HUDEP-2 (cell line): ENCODE results near the gene P2RY13.

ENCODE experiments used
- DNase-seq, 76 experiments: peaks; one replicate each; lab custom pipeline; 2025; ENCODE audit not compliant: unreplicated experiment in 76 of 76; lab: John Stamatoyannopoulos, UW

Gene P2RY13

GRCh38 chr3:151321526-151321925, 7.8 kb downstream of the P2RY13 start:
- DNase-seq = no peak

- DNase-seq = no peak
These were observed 9.2 kb downstream of the P2RY13 start for GRCh38 chr3:151320131-151320530.

- no peak for DNase-seq
These were observed 9.7 kb downstream of the P2RY13 start for GRCh38 chr3:151319628-151320027.

- no peak for DNase-seq
These were observed 10.4 kb downstream of the P2RY13 start for GRCh38 chr3:151318991-151319390.

- no peak for DNase-seq
These were observed 11.0 kb downstream of the P2RY13 start for GRCh38 chr3:151318313-151318712.

GRCh38 chr3:151316267-151316991, 12.9 kb downstream of the P2RY13 start, which contains the start of gene GPR87:
Gene GPR87, minus strand, starts transcription at chr3:151316820. Its CDS starts 16,720 bp downstream, at chr3:151300100.
- no peak for DNase-seq

DNA sequence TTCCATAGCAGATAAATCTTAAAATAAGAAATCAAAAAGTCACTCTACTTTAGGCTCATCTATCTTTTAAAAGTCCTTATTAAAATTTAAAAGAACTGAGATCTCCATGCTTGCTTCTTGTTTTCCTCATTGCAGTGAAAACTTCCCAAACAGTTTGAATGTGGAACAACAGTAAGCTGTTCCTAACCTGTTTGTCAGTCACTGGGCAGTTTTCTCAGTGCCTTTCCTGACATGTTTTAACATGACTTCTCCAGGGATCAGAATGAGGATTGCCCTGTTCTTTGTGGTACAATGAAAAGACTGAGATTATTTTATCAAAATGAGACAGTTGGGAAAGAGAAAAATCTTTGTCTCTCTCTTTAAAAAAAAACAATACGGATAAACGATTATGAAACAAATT, 13.5 kb downstream of the P2RY13 start:
- DNase-seq = no peak

GRCh38 chr3:151315136-151315535, 14.2 kb downstream of the P2RY13 start:
- no peak for DNase-seq

DNA sequence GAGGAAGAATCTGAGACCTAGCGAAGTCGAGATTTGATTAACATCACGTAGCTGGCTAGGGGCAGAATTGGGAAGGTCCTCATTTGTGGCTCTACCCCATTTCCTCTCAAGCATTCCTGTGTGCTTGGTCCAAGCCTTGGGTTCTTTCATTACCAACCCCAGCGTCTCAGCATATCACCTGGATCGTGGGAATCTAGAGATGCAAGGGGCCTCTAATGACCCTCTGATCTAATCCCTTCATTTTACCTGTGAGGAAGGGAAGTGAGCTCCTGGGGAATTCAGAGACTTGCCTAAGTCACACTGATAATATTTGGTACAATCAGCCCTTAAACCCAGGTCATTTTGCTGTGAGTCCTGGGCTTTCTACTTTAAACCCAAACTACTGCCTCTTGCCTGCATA, 14.8 kb downstream of the P2RY13 start:
- DNase-seq = no peak

- DNase-seq = no peak
These were observed 15.2 kb downstream of the P2RY13 start for GRCh38 chr3:151314137-151314536.

DNA sequence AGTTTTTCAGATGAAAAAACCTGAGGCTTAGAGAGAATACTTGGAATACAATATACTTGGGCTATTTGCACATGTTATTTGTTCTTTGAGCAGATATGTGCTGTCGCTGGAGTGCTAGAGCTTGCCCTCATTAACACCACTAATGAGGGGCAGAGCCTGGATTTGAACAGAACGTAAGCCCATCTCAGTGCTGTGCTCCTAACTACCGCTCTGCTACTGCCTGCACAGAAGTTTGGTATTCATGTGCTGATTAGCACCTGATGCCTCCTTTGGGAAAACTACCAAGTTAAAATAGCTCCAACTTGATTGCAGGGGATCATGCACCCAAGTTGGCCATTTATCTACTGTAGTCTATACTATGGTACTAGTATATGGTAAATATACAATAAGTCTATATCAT, 16.4 kb downstream of the P2RY13 start:
- no peak for DNase-seq

DNA sequence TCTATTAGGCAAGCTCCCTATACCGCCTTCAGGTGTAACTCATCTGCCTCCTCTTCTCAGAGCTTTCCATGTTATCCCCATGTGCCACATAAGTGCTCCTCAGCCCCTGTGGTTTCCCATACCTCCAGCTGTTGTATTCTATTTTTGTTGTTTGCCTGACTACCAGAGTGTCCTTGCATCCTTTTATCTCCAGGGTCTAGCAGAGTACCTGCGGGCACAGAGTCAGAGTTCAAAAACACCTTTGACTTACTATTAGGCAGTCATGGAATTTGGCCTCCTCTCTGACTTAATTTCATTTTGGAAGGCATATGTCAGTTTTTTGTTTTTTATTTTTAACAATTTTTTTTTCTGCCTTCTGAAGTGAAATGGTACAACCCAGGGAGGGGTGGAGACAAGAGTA, 19.8 kb downstream of the P2RY13 start:
- no peak for DNase-seq

GRCh38 chr3:151307583-151308488, 21.5 kb downstream of the P2RY13 start:
- no peak for DNase-seq

- DNase-seq = no peak
These were observed 22.2 kb downstream of the P2RY13 start for GRCh38 chr3:151307131-151307530.

DNA sequence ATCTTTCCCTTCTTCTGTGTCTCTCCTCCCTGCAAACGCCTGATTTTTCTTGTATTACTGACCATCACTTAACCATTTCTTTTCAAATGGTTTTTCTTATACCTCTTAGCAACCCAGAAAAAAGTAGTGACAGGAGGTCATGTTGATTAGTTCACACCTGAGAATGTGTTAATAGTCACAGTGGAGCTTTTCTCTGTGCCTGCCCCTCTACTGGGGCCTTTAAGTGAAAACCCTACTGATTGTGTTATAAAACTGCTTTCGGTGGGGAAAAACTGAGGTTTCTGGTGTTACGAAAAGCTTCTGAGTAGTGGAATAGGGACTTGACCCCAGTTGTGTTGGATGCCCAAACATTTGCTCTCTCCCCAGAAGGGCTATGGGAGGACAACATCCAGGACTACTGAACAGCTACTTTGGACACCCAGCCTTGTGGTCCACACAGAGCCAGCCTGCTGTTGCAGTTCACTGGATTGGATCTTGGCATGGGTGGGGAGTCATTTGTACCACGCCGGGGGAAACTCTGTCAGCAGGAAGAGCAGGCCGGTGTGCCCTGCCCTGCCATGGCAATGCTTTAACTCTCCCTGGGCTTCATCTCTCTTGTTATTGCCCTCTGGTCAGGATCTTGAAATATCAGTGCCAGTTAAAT, 23.1 kb downstream of the P2RY13 start:
- no peak for DNase-seq

GRCh38 chr3:151305775-151306151, 23.6 kb downstream of the P2RY13 start:
- DNase-seq = no peak

DNA sequence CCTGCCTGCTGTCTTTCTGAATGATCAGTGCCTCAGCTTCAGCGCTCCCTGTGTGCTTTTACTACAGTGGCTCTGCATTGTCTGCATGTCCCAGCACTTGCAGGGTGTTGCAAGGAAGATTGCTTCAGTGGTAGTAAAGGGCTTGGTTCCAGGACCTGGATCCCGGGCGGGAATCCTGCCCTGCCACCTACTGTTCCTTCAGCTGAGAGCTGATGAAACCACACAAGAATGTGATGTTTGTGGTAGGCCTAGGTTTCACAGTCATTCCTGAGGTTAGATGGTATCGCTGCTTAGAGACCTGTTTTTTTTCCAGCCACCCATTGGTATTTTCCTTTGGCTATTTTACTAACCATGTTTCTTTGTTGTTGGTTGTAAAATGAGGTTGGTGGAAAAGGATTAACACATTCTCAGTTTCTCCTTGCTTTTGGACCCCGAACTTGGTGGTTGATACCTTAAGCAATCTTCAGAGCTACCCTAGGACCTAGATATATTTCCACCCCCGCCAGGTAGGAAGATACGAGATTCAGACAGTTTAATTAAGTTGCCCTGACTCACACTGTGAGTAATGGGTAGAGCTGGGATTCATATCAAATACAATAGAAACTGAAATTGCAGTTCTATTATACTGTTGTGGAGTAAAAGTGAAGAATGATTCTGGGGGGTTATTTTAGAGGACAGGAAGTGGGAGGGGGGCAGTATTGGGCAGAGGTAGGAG, 24.1 kb downstream of the P2RY13 start:
- DNase-seq = no peak

DNA sequence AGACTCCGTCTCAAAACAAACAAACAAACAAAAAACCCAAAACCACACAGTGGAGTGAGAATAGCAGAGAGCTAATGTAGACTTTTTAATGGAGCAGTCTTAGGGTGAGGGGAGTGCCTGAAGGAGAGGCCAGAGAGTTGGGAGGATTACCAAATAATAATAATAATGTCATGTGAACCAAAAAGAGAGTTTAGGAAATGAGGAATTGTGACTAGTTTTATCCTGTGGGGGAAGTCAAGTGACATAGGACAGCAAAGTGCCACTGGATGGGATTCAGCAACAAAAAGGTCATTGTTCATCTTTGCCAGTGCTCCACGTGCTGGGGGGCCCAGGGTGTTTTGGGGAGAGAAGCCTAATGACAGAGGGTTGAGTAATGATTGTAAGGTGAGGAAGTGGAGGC, 25.6 kb downstream of the P2RY13 start:
- DNase-seq = no peak

GRCh38 chr3:151301787-151302186, 27.6 kb downstream of the P2RY13 start:
- no peak for DNase-seq

GRCh38 chr3:151300539-151300938, 28.8 kb downstream of the P2RY13 start:
- DNase-seq = no peak

- no peak for DNase-seq
These were observed 30.3 kb downstream of the P2RY13 start for GRCh38 chr3:151299006-151299405.
